HCT116 (cell line): ENCODE data around the gene LRP2. TPM values are rescaled to one million over a fixed set of nuclear protein-coding genes. Genes with fewer than 3 reads are reported as not detected.

Experiments
- ATAC-seq: fragments of 200-7000 bp; cut with Tn5 transposase; 2 replicates; pipeline ENCODE4 v1.9.1; 2020; ENCODE audit warnings: mild to moderate bottlenecking, moderate library complexity
- BruUV-seq: library from RNA; stranded (reverse); fragments of 400-500 nt; replicated peaks from 2 replicates; lab custom pipeline; 2021; lab: Mats Ljungman, UMichigan
- CTCF ChIA-PET: fragments of 300-600 bp; sonication (Branson Sonifier 250); formaldehyde crosslinking; loops from one replicate; lab custom pipeline; 2021; ENCODE audit warnings: antibody characterized with exemption; lab: Charles Lee
- POLR2A ChIA-PET: fragments of 300-600, 350-600 bp; sonication (Branson Sonifier 250); formaldehyde crosslinking; loops from one replicate; lab custom pipeline; 2021; ENCODE audit warnings: antibody characterized with exemption; lab: Charles Lee
- RAD21 ChIA-PET, 2 experiments: fragments of 300-600 bp; sonication (Branson Sonifier 250); formaldehyde crosslinking; loops; one replicate each; lab custom pipeline; 2023; ENCODE audit warnings: low total read pairs in 2 of 2; ENCODE audit not compliant: uncharacterized antibody in 2 of 2, unreplicated experiment in 2 of 2, low non-redundant PET in 1 of 2; lab: Charles Lee
- DNase-seq: peaks from one replicate; pipeline ENCODE4 v3.0.0-alpha.2; 2010; ENCODE audit warnings: low read depth, low spot score
- H2AFZ ChIP-seq: fragments of 200-600 bp; shearing (Covaris generic), sonication (generic); 2 replicates; pipeline ENCODE4 v1.6.1; 2017; ENCODE audit warnings: low read depth, mixed run types, mixed read lengths, antibody characterized with exemption, low read length; ENCODE audit not compliant: poor library complexity, severe bottlenecking
- H3K27ac ChIP-seq: 2 replicates; pipeline ENCODE4 v1.5.1; 2012; ENCODE audit warnings: low read depth, low read length
- H3K27me3 ChIP-seq: fragments of 200-600 bp; sonication (generic); 2 replicates; pipeline ENCODE4 v1.6.1; 2016; ENCODE audit warnings: mixed run types, low read length, mixed read lengths; ENCODE audit not compliant: insufficient read depth
- H3K36me3 ChIP-seq, 2 experiments: fragments of 200-500 bp in 1 of 2; fragments of 200-600 bp in 1 of 2; sonication (Bioruptor generic) in 1 of 2; sonication (generic) in 1 of 2; 2 replicates each; pipeline versions ENCODE4 v1.5.1 to v1.6.1; 2014 to 2016; ENCODE audit warnings: low read length in 2 of 2, inconsistent platforms in 1 of 2, mixed read lengths in 1 of 2, mixed run types in 1 of 2; ENCODE audit not compliant: insufficient read depth in 2 of 2, control insufficient read depth in 1 of 2
- H3K4me1 ChIP-seq, 2 experiments: fragments of 200-600 bp in 1 of 2; sonication (generic) in 1 of 2; 2 replicates each; pipeline versions ENCODE4 v1.5.1 to v1.6.1; 2012 to 2017; ENCODE audit warnings: low read length in 2 of 2, inconsistent platforms in 1 of 2, mild to moderate bottlenecking in 1 of 2, mixed read lengths in 1 of 2, mixed run types in 1 of 2, moderate library complexity in 1 of 2; ENCODE audit not compliant: insufficient read depth in 2 of 2, control insufficient read depth in 1 of 2
- H3K4me2 ChIP-seq: fragments of 200-600 bp; sonication (generic); 2 replicates; pipeline ENCODE4 v1.6.1; 2017; ENCODE audit warnings: mixed run types, low read length, mixed read lengths
- H3K4me3 ChIP-seq, 2 experiments: fragments of 200-600 bp in 1 of 2; sonication (generic) in 1 of 2; replicated peaks in 1 of 2; 2 replicates each; pipeline ENCODE4 v1.5.1; 2011 to 2016; ENCODE audit warnings: low read length in 2 of 2, control low read depth in 1 of 2, low read depth in 1 of 2, mild to moderate bottlenecking in 1 of 2, mixed read lengths in 1 of 2, mixed run types in 1 of 2
- H3K79me2 ChIP-seq: fragments of 200-600 bp; sonication (generic); 2 replicates; pipeline ENCODE4 v1.6.1; 2017; ENCODE audit warnings: mild to moderate bottlenecking, mixed run types, low read length, moderate library complexity, mixed read lengths; ENCODE audit not compliant: insufficient read depth
- H3K9ac ChIP-seq: fragments of 200-600 bp; sonication (generic); 2 replicates; pipeline ENCODE4 v1.6.1; 2016; ENCODE audit warnings: low read length, mixed read lengths
- H3K9me2 ChIP-seq: fragments of 200-600 bp; sonication (generic), shearing (Covaris generic); 2 replicates; pipeline ENCODE4 v1.6.1; 2017; ENCODE audit warnings: mixed run types, mild to moderate bottlenecking, moderate library complexity; ENCODE audit not compliant: insufficient read depth
- H3K9me3 ChIP-seq, 2 experiments: fragments of 200-500 bp in 1 of 2; fragments of 200-600 bp in 1 of 2; sonication (Bioruptor generic) in 1 of 2; sonication (generic) in 1 of 2; 2 replicates each; pipeline ENCODE4 v1.6.1; 2014 to 2017; ENCODE audit warnings: low read length in 2 of 2, mixed read lengths in 2 of 2, inconsistent platforms in 1 of 2, low read depth in 1 of 2, mild to moderate bottlenecking in 1 of 2, mixed run types in 1 of 2, moderate library complexity in 1 of 2; ENCODE audit not compliant: control insufficient read depth in 1 of 2, insufficient read depth in 1 of 2
- H4K20me1 ChIP-seq: fragments of 200-600 bp; sonication (generic), shearing (Covaris generic); 2 replicates; pipeline ENCODE4 v1.6.1; 2017; ENCODE audit warnings: mixed run types, mild to moderate bottlenecking, moderate library complexity; ENCODE audit not compliant: insufficient read depth
- EGR1 ChIP-seq: IDR thresholded peaks from 2 replicates; pipeline ENCODE4 v1.6.1; 2012; ENCODE audit warnings: low read depth
- EZH2 ChIP-seq: fragments of 200-600 bp; sonication (generic); IDR thresholded peaks from 2 replicates; pipeline ENCODE4 v1.6.1; 2017; ENCODE audit warnings: antibody characterized with exemption, mixed run types
- EZH2phosphoT487 ChIP-seq: fragments of 200-600 bp; IDR thresholded peaks from 2 replicates; pipeline ENCODE4 v1.6.1; 2018; ENCODE audit warnings: antibody characterized with exemption, borderline replicate concordance
- FOSL1 ChIP-seq: IDR thresholded peaks from 2 replicates; pipeline ENCODE4 v1.6.1; 2012; ENCODE audit warnings: low read depth
- JUND ChIP-seq: IDR thresholded peaks from 2 replicates; pipeline ENCODE4 v1.6.1; 2012
- RAD21 ChIP-seq: IDR thresholded peaks from 2 replicates; pipeline ENCODE4 v1.6.1; 2012; ENCODE audit warnings: low read depth, mild to moderate bottlenecking
- SP1 ChIP-seq: IDR thresholded peaks from 2 replicates; pipeline ENCODE4 v1.6.1; 2012; ENCODE audit warnings: low read depth
- YY1 ChIP-seq: IDR thresholded peaks from 2 replicates; pipeline ENCODE4 v1.6.1; 2011; ENCODE audit warnings: low read length, low read depth, moderate library complexity, mild to moderate bottlenecking; ENCODE audit not compliant: insufficient replicate concordance; ENCODE audit errors: extremely low read depth
- ZFX ChIP-seq: fragments of 450-650 bp; IDR thresholded peaks from 2 replicates; pipeline ENCODE4 v1.6.1; 2017
- intact Hi-C: fragments of 100-400 bp; cut with micrococcal nuclease; formaldehyde crosslinking; loops from 2 replicates; pipeline ENCODE4 v1.10.0; 2022
- total RNA-seq: library from RNA; stranded (reverse); gene quantifications from one replicate; pipeline ENCODE4 v1.2.1, GENCODE V29; 2021; ENCODE audit not compliant: unreplicated experiment
- TF ChIP-seq, protein P1 (sequence below): IDR thresholded peaks from 2 replicates; pipeline ENCODE4 v1.6.1; 2012; ENCODE audit warnings: low read depth
- TF ChIP-seq, protein P2 (sequence below): IDR thresholded peaks from 2 replicates; pipeline ENCODE4 v1.6.1; 2012

LRP2 gene
- total RNA-seq, 1 experiment from 2014 or later = 0.20 TPM

DNA sequence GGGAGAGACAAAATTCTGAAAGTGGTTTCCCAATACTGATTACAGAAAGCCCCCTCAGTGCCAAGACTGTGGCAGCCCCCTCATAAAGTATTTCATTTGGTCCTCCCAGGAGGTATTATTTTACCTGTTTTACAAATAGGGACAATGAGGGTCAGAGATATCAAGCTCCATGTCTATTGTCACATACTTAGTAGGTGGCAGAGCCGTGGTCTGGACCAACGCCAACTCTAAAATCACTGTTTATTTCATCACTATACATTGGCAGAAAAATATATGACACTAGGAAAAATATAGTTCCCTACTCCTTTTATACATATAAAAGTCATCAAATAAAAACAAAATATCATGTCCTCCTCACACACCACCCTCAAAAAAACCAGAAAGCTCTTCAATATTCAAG lies 224.4 kb downstream of the LRP2 start:
- H3K4me2 ChIP-seq = no peak overlapping the region
- no peaks in the 10 kb centered on the region for H4K20me1 ChIP-seq
- RAD21 ChIA-PET = no interaction called here
- intact Hi-C loops = no loop called here
- H2AFZ ChIP-seq = no peak overlapping the region
- ATAC-seq (no peak), DNase-seq (no peak)
- H3K36me3 ChIP-seq = no peaks in the 10 kb centered on the region
- H3K9ac ChIP-seq = no peak overlapping the region
- H3K4me3 ChIP-seq = no peak overlapping the region
- CTCF ChIA-PET = no interaction called here
- no peak overlapping the region for H3K27ac ChIP-seq
- POLR2A ChIA-PET = no interaction called here
- H3K79me2 ChIP-seq = no peaks in the 10 kb centered on the region
- TF ChIP-seq EGR1 (no peak), EZH2phosphoT487 (no peak), SP1 (no peak), EZH2 (no peak)
- TF ChIP-seq, protein P1, sequence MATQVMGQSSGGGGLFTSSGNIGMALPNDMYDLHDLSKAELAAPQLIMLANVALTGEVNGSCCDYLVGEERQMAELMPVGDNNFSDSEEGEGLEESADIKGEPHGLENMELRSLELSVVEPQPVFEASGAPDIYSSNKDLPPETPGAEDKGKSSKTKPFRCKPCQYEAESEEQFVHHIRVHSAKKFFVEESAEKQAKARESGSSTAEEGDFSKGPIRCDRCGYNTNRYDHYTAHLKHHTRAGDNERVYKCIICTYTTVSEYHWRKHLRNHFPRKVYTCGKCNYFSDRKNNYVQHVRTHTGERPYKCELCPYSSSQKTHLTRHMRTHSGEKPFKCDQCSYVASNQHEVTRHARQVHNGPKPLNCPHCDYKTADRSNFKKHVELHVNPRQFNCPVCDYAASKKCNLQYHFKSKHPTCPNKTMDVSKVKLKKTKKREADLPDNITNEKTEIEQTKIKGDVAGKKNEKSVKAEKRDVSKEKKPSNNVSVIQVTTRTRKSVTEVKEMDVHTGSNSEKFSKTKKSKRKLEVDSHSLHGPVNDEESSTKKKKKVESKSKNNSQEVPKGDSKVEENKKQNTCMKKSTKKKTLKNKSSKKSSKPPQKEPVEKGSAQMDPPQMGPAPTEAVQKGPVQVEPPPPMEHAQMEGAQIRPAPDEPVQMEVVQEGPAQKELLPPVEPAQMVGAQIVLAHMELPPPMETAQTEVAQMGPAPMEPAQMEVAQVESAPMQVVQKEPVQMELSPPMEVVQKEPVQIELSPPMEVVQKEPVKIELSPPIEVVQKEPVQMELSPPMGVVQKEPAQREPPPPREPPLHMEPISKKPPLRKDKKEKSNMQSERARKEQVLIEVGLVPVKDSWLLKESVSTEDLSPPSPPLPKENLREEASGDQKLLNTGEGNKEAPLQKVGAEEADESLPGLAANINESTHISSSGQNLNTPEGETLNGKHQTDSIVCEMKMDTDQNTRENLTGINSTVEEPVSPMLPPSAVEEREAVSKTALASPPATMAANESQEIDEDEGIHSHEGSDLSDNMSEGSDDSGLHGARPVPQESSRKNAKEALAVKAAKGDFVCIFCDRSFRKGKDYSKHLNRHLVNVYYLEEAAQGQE = no peak
- H3K4me1 ChIP-seq = no peaks in the 10 kb centered on the region
- H3K9me3 ChIP-seq = no peaks in the 10 kb centered on the region
- no peaks in the 10 kb centered on the region for H3K9me2 ChIP-seq
- BruUV-seq = no TSS peak
- H3K27me3 ChIP-seq = no peaks in the 10 kb centered on the region

DNA sequence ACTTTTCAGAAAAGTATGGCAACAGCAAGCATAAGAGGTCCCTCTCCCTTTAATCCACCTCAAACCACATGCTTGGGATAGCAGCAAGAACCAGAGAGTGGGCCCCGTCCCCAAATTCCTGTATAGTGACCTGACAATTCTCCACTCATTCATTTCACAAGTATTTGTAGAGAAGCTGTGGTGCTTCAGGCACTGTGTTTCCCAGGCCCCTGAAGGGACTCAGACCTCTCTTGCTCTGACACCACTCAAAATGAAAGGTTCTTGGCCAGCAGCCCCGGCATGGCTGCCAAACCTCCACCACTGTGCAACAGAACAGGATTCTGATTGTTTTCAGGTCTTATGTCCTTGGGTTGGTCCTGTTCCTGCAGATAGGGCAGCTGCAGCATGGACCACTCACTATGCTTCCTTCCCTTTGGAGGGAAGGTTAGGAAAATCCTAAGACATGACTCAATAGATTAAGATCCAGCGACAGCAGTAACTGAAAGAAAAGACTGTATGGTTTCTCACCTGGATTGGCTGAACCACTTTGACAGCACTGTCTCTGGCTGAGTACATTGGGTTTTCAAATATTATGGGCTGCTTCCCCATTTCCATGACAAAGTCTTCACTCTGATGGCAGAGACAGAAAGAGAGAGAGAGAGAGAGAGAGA lies 225.3 kb downstream of the LRP2 start:
- Histone ChIP-seq H3K27ac (no peak overlapping the region), H4K20me1 (no peaks in the 10 kb centered on the region), H3K27me3 (no peaks in the 10 kb centered on the region), H3K4me3 (no peak overlapping the region), H3K79me2 (no peaks in the 10 kb centered on the region), H3K4me1 (no peaks in the 10 kb centered on the region), H3K9me2 (no peaks in the 10 kb centered on the region), H2AFZ (no peak overlapping the region), H3K9ac (no peak overlapping the region), H3K4me2 (no peak overlapping the region), H3K36me3 (no peaks in the 10 kb centered on the region), H3K9me3 (no peaks in the 10 kb centered on the region)
- ATAC-seq (no peak), DNase-seq (no peak)
- intact Hi-C loops = no loop called here
- ChIA-PET POLR2A (no interaction called here), CTCF (no interaction called here), RAD21 (no interaction called here)
- no TSS peak for BruUV-seq
- no peak for TF ChIP-seq EZH2
- no peak for TF ChIP-seq JUND
- TF ChIP-seq YY1 = no peak
- TF ChIP-seq EZH2phosphoT487 = no peak
- TF ChIP-seq, protein P2, sequence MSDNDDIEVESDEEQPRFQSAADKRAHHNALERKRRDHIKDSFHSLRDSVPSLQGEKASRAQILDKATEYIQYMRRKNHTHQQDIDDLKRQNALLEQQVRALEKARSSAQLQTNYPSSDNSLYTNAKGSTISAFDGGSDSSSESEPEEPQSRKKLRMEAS = no peak
- no peak for TF ChIP-seq RAD21
- no peak for TF ChIP-seq FOSL1
- TF ChIP-seq, protein P1 = no peak
- no peak for TF ChIP-seq ZFX
- no peak for TF ChIP-seq EGR1
